HEK293 (cell line): ENCODE measurements around the gene XRCC6.

Experiments used
- BCL11A ChIP-seq: fragments of 450-650 bp; formaldehyde crosslinking; IDR thresholded peaks from 2 replicates; pipeline ENCODE4 v1.5.1; 2016; ENCODE audit warnings: low read depth, missing biosample characterization, missing genetic modification characterization
- GFI1B ChIP-seq: fragments of 450-650 bp; formaldehyde crosslinking; IDR thresholded peaks from 2 replicates; pipeline ENCODE4 v1.5.1; 2016; ENCODE audit warnings: missing biosample characterization, missing genetic modification characterization
- HOXD13 ChIP-seq: sonication (generic); formaldehyde crosslinking; IDR thresholded peaks from 2 replicates; pipeline ENCODE4 v1.8.0; 2022; ENCODE audit warnings: missing genetic modification reagents, borderline replicate concordance
- YY1 ChIP-seq: fragments of 450-650 bp; formaldehyde crosslinking; IDR thresholded peaks from 2 replicates; pipeline ENCODE4 v1.5.1; 2018; ENCODE audit warnings: missing biosample characterization, missing genetic modification characterization
- ZBTB1 ChIP-seq: fragments of 450-650 bp; formaldehyde crosslinking; IDR thresholded peaks from 2 replicates; pipeline ENCODE4 v1.5.1; 2016; ENCODE audit warnings: missing biosample characterization, missing genetic modification characterization
- ZBTB21 ChIP-seq: fragments of 450-650 bp; formaldehyde crosslinking; IDR thresholded peaks from 2 replicates; pipeline ENCODE4 v1.5.1; 2017; ENCODE audit warnings: missing biosample characterization, missing genetic modification characterization
- ZBTB8A ChIP-seq: fragments of 450-650 bp; formaldehyde crosslinking; IDR thresholded peaks from 2 replicates; pipeline ENCODE4 v1.5.1; 2016; ENCODE audit warnings: missing biosample characterization, missing genetic modification characterization
- ZFP41 ChIP-seq: fragments of 450-650 bp; formaldehyde crosslinking; IDR thresholded peaks from 2 replicates; pipeline ENCODE4 v1.5.1; 2016; ENCODE audit warnings: missing biosample characterization, missing genetic modification characterization, borderline replicate concordance
- ZNF112 ChIP-seq: fragments of 450-650 bp; formaldehyde crosslinking; IDR thresholded peaks from 2 replicates; pipeline ENCODE4 v1.5.0; 2017; ENCODE audit warnings: missing biosample characterization, missing genetic modification characterization
- ZNF23 ChIP-seq: fragments of 450-650 bp; formaldehyde crosslinking; IDR thresholded peaks from 2 replicates; pipeline ENCODE4 v1.5.1; 2016; ENCODE audit warnings: missing biosample characterization, missing genetic modification characterization, borderline replicate concordance
- ZNF248 ChIP-seq: fragments of 450-650 bp; formaldehyde crosslinking; IDR thresholded peaks from 2 replicates; pipeline ENCODE4 v1.5.1; 2017; ENCODE audit warnings: missing biosample characterization, missing genetic modification characterization
- ZNF404 ChIP-seq: fragments of 450-650 bp; formaldehyde crosslinking; IDR thresholded peaks from 2 replicates; pipeline ENCODE4 v1.5.1; 2017; ENCODE audit warnings: missing biosample characterization, missing genetic modification characterization
- ZNF416 ChIP-seq: fragments of 450-650 bp; formaldehyde crosslinking; IDR thresholded peaks from 2 replicates; pipeline ENCODE4 v1.5.1; 2016; ENCODE audit warnings: missing biosample characterization, missing genetic modification characterization
- ZNF423 ChIP-seq: fragments of 450-650 bp; formaldehyde crosslinking; IDR thresholded peaks from 2 replicates; pipeline ENCODE4 v1.5.1; 2016; ENCODE audit warnings: missing biosample characterization, missing genetic modification characterization
- ZNF585B ChIP-seq: fragments of 450-650 bp; formaldehyde crosslinking; IDR thresholded peaks from 2 replicates; pipeline ENCODE4 v1.5.1; 2016; ENCODE audit warnings: missing biosample characterization, missing genetic modification characterization
- TF ChIP-seq, protein P1 (sequence below): fragments of 450-650 bp; formaldehyde crosslinking; IDR thresholded peaks from 2 replicates; pipeline ENCODE4 v1.5.1; 2016; ENCODE audit warnings: missing biosample characterization, missing genetic modification characterization
- TF ChIP-seq, protein P2 (sequence below): fragments of 450-650 bp; IDR thresholded peaks from 2 replicates; pipeline ENCODE4 v1.5.1; 2018; ENCODE audit warnings: missing biosample characterization, missing genetic modification characterization
- TF ChIP-seq, protein P3 (sequence below): fragments of 450-650 bp; formaldehyde crosslinking; IDR thresholded peaks from 2 replicates; pipeline ENCODE4 v1.5.0; 2017; ENCODE audit warnings: missing biosample characterization, missing genetic modification characterization, borderline replicate concordance
- TF ChIP-seq, protein P4 (sequence below): fragments of 450-650 bp; formaldehyde crosslinking; IDR thresholded peaks from 2 replicates; pipeline ENCODE4 v1.5.1; 2017; ENCODE audit warnings: missing biosample characterization, missing genetic modification characterization

Gene XRCC6

DNA sequence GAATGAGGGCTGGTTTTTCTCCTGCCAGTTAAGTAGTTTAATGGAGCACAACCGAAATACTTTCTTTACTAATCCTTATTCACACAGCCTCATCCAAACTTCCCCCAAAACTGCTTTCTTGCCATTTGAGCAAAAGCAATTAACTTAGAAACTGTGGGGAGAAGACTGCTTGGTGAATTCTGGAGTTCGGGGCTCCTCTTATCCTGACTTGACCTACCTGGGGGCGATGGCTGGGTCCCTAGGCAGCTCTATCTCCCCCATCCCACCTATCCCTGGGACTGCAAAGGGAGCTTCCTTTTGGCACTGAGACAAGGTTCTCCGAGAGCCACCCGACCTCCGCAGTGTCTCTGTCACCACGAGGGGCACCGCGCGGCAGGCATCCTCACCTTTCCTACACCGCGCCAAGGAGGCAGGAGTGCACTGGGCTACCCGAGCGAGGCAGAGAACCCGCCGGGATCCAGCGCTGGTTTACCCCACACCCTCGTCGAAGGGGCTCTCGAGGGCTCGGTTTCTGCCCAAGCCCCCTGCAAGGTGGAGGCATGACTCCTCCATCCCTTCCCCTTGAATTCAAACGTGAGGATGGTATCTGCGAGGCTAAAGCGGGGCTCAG lies 1.0 kb upstream of the XRCC6 start (continued):
- TF ChIP-seq YY1 (tag by site-specific recombination) = no peak
- TF ChIP-seq, protein P1, sequence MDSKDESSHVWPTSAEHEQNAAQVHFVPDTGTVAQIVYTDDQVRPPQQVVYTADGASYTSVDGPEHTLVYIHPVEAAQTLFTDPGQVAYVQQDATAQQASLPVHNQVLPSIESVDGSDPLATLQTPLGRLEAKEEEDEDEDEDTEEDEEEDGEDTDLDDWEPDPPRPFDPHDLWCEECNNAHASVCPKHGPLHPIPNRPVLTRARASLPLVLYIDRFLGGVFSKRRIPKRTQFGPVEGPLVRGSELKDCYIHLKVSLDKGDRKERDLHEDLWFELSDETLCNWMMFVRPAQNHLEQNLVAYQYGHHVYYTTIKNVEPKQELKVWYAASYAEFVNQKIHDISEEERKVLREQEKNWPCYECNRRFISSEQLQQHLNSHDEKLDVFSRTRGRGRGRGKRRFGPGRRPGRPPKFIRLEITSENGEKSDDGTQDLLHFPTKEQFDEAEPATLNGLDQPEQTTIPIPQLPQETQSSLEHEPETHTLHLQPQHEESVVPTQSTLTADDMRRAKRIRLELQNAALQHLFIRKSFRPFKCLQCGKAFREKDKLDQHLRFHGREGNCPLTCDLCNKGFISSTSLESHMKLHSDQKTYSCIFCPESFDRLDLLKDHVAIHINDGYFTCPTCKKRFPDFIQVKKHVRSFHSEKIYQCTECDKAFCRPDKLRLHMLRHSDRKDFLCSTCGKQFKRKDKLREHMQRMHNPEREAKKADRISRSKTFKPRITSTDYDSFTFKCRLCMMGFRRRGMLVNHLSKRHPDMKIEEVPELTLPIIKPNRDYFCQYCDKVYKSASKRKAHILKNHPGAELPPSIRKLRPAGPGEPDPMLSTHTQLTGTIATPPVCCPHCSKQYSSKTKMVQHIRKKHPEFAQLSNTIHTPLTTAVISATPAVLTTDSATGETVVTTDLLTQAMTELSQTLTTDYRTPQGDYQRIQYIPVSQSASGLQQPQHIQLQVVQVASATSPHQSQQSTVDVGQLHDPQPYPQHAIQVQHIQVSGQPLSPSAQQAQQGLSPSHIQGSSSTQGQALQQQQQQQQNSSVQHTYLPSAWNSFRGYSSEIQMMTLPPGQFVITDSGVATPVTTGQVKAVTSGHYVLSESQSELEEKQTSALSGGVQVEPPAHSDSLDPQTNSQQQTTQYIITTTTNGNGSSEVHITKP (tag by site-specific recombination) = no peak
- no peak for TF ChIP-seq ZFP41 (tag by site-specific recombination)
- TF ChIP-seq, protein P2, sequence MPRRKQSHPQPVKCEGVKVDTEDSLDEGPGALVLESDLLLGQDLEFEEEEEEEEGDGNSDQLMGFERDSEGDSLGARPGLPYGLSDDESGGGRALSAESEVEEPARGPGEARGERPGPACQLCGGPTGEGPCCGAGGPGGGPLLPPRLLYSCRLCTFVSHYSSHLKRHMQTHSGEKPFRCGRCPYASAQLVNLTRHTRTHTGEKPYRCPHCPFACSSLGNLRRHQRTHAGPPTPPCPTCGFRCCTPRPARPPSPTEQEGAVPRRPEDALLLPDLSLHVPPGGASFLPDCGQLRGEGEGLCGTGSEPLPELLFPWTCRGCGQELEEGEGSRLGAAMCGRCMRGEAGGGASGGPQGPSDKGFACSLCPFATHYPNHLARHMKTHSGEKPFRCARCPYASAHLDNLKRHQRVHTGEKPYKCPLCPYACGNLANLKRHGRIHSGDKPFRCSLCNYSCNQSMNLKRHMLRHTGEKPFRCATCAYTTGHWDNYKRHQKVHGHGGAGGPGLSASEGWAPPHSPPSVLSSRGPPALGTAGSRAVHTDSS (tag by site-specific recombination) = no peak
- no peak for TF ChIP-seq ZNF585B (tag by site-specific recombination)
- TF ChIP-seq ZNF404 (tag by site-specific recombination) = no peak
- TF ChIP-seq, protein P3, sequence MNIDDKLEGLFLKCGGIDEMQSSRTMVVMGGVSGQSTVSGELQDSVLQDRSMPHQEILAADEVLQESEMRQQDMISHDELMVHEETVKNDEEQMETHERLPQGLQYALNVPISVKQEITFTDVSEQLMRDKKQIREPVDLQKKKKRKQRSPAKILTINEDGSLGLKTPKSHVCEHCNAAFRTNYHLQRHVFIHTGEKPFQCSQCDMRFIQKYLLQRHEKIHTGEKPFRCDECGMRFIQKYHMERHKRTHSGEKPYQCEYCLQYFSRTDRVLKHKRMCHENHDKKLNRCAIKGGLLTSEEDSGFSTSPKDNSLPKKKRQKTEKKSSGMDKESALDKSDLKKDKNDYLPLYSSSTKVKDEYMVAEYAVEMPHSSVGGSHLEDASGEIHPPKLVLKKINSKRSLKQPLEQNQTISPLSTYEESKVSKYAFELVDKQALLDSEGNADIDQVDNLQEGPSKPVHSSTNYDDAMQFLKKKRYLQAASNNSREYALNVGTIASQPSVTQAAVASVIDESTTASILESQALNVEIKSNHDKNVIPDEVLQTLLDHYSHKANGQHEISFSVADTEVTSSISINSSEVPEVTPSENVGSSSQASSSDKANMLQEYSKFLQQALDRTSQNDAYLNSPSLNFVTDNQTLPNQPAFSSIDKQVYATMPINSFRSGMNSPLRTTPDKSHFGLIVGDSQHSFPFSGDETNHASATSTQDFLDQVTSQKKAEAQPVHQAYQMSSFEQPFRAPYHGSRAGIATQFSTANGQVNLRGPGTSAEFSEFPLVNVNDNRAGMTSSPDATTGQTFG (tag by site-specific recombination) = no peak
- TF ChIP-seq ZNF248 (tag by site-specific recombination) = no peak
- no peak for TF ChIP-seq ZBTB21 (tag by site-specific recombination)
- TF ChIP-seq HOXD13 (CRISPR knock-in tag) = no peak
- TF ChIP-seq ZNF23 (tag by site-specific recombination) = no peak
- TF ChIP-seq ZNF423 (tag by site-specific recombination) = no peak
- TF ChIP-seq BCL11A (tag by site-specific recombination) = 0 out of 2 replicates have a peak, but pooled peaks have one; percentile 6
- TF ChIP-seq, protein P4, sequence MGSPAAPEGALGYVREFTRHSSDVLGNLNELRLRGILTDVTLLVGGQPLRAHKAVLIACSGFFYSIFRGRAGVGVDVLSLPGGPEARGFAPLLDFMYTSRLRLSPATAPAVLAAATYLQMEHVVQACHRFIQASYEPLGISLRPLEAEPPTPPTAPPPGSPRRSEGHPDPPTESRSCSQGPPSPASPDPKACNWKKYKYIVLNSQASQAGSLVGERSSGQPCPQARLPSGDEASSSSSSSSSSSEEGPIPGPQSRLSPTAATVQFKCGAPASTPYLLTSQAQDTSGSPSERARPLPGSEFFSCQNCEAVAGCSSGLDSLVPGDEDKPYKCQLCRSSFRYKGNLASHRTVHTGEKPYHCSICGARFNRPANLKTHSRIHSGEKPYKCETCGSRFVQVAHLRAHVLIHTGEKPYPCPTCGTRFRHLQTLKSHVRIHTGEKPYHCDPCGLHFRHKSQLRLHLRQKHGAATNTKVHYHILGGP (tag by site-specific recombination) = no peak
- no peak for TF ChIP-seq ZNF112 (tag by site-specific recombination)
- TF ChIP-seq ZBTB8A (tag by site-specific recombination) = no peak
- no peak for TF ChIP-seq GFI1B (tag by site-specific recombination)
- TF ChIP-seq ZBTB1 = no peak
- no peak for TF ChIP-seq ZNF416 (tag by site-specific recombination)
- TF ChIP-seq, all 188 proteins: peak for 10
